Smooth muscle cell (in vitro differentiated cells): ENCODE measurements around the gene TSSK6. TPM values are rescaled to one million over a fixed set of nuclear protein-coding genes. Genes with fewer than 3 reads are reported as not detected.

Source experiments
- DNase-seq: peaks from one replicate; lab custom pipeline; 2025; ENCODE audit not compliant: unreplicated experiment; lab: John Stamatoyannopoulos, UW
- H2AFZ ChIP-seq: fragments of 200-600 bp; sonication (generic); 2 replicates; pipeline ENCODE4 v1.6.0; 2016; ENCODE audit warnings: antibody characterized with exemption, low read depth, mild to moderate bottlenecking
- H3F3A ChIP-seq: fragments of 200-600 bp; sonication (generic); 2 replicates; pipeline ENCODE4 v1.6.0; 2017; ENCODE audit warnings: antibody characterized with exemption, low read depth
- H3K27ac ChIP-seq: fragments of 200-600 bp; sonication (generic); 2 replicates; pipeline ENCODE4 v1.5.1; 2016; ENCODE audit warnings: low read depth, mild to moderate bottlenecking
- H3K27me3 ChIP-seq: fragments of 200-600 bp; sonication (generic); 2 replicates; pipeline ENCODE4 v1.6.1; 2016; ENCODE audit warnings: low read depth, mild to moderate bottlenecking
- H3K36me3 ChIP-seq: fragments of 200-600 bp; sonication (generic); 2 replicates; pipeline ENCODE4 v1.5.1; 2016; ENCODE audit warnings: low read depth
- H3K4me1 ChIP-seq: fragments of 200-600 bp; sonication (generic); 2 replicates; pipeline ENCODE4 v1.5.1; 2016; ENCODE audit warnings: low read depth
- H3K4me2 ChIP-seq: fragments of 200-600 bp; sonication (generic); 2 replicates; pipeline ENCODE4 v1.6.0; 2016; ENCODE audit warnings: mild to moderate bottlenecking
- H3K4me3 ChIP-seq: fragments of 200-600 bp; sonication (generic); 2 replicates; pipeline ENCODE4 v1.5.1; 2016; ENCODE audit warnings: mild to moderate bottlenecking
- H3K79me2 ChIP-seq: fragments of 200-600 bp; sonication (generic); 2 replicates; pipeline ENCODE4 v1.6.0; 2016; ENCODE audit warnings: low read depth, mild to moderate bottlenecking
- H3K9ac ChIP-seq: fragments of 200-600 bp; sonication (generic); 2 replicates; pipeline ENCODE4 v1.6.0; 2016; ENCODE audit warnings: low read depth
- H3K9me3 ChIP-seq: fragments of 200-600 bp; sonication (generic); replicated peaks from 2 replicates; pipeline ENCODE4 v1.5.1; 2016; ENCODE audit warnings: low read depth
- H4K20me1 ChIP-seq: fragments of 200-600 bp; sonication (generic); 2 replicates; pipeline ENCODE4 v1.6.0; 2016; ENCODE audit warnings: low read depth
- CTCF ChIP-seq: fragments of 200-600 bp; sonication (generic); IDR thresholded peaks from 2 replicates; pipeline ENCODE4 v1.5.1; 2017; ENCODE audit warnings: borderline replicate concordance, mild to moderate bottlenecking, antibody characterized with exemption; ENCODE audit not compliant: insufficient read depth, poor library complexity, severe bottlenecking
- WGBS: methylation state at CpG from one replicate; pipeline ENCODE4 v1.1.7; 2016; ENCODE audit warnings: low lambda C conversion rate; 5-methylcytosine and 5-hydroxymethylcytosine counted together
- polyA plus RNA-seq: library from polyadenylated mRNA; unstranded; fragments of >200 nt; fragmentation: Nextera tagmentation; extraction: Ambion mirVana; gene quantifications from 2 replicates; pipeline ENCODE4 v1.2.1, GENCODE V29; 2016
- total RNA-seq: library from RNA; depleted of rRNA; stranded (reverse); fragments of >200 nt; gene quantifications from 2 replicates; pipeline ENCODE4 v1.2.3, GENCODE V29; 2014

The TSSK6 gene
- total and polyA plus RNA-seq, 2 experiments from 2014 or later, result 0.49 to 1.3 TPM

GRCh38 chr19:19498255-19498991 lies 16.9 kb downstream of the TSSK6 start:
- no peak for DNase-seq
- no peaks in the 10 kb centered on the region for H3F3A ChIP-seq
- H3K4me1 ChIP-seq, result no peaks in the 10 kb centered on the region
- no peak overlapping the region for H3K9ac ChIP-seq
- no peak overlapping the region for H3K27ac ChIP-seq
- H3K4me3 ChIP-seq, result no peak overlapping the region
- H3K79me2 ChIP-seq, result peaks cover 18% of the 10 kb centered on the region
- TF ChIP-seq CTCF, result no peak
- no peaks in the 10 kb centered on the region for H3K9me3 ChIP-seq
- H3K4me2 ChIP-seq, result no peak overlapping the region
- H3K27me3 ChIP-seq, result no peaks in the 10 kb centered on the region
- no peak overlapping the region for H2AFZ ChIP-seq
- 98% methylated on average over 33 of the region's 33 CpGs for WGBS
- H3K36me3 ChIP-seq, result no peaks in the 10 kb centered on the region
- H4K20me1 ChIP-seq, result peaks cover 7% of the 10 kb centered on the region

- Histone ChIP-seq H3K4me1 (no peaks in the 10 kb centered on the region), H3K27ac (no peak overlapping the region), H3K9me3 (no peaks in the 10 kb centered on the region), H3K4me2 (no peak overlapping the region), H3F3A (no peaks in the 10 kb centered on the region), H3K9ac (no peak overlapping the region), H3K4me3 (no peak overlapping the region), H4K20me1 (peaks cover 21% of the 10 kb centered on the region), H3K79me2 (peaks cover 24% of the 10 kb centered on the region), H3K36me3 (no peaks in the 10 kb centered on the region), H3K27me3 (no peaks in the 10 kb centered on the region), H2AFZ (no peak overlapping the region)
- TF ChIP-seq CTCF, result no peak
- 96% methylated on average over 30 of the region's 30 CpGs for WGBS
- no peak for DNase-seq
Observed at GRCh38 chr19:19495614-19496603, 19.4 kb downstream of the TSSK6 start.

GRCh38 chr19:19493841-19494546 lies 21.4 kb downstream of the TSSK6 start:
- Histone ChIP-seq H3K4me3 (no peak overlapping the region), H3K4me2 (no peak overlapping the region), H3K27me3 (no peaks in the 10 kb centered on the region), H3K27ac (no peak overlapping the region), H4K20me1 (peaks cover 26% of the 10 kb centered on the region), H3K79me2 (peaks cover 29% of the 10 kb centered on the region), H3K9me3 (no peaks in the 10 kb centered on the region), H3K9ac (no peak overlapping the region), H2AFZ (no peak overlapping the region), H3F3A (peaks cover 10% of the 10 kb centered on the region), H3K4me1 (peaks cover 5% of the 10 kb centered on the region), H3K36me3 (no peaks in the 10 kb centered on the region)
- TF ChIP-seq CTCF, result no peak
- no peak for DNase-seq
- WGBS, result 97% methylated on average over 15 of the region's 15 CpGs
